MM.1S (cell line): ENCODE measurements around the gene PRPSAP2.
"Not testable (repeated sequence)": the region's sequence is repeated elsewhere in the genome, so short reads cannot be mapped to it uniquely, and the experiment has no call there.

ENCODE experiments used
- DNase-seq: peaks from one replicate; pipeline ENCODE4 v3.0.0-alpha.2; 2015
- H2AFZ ChIP-seq: fragments of 300-600 bp; sonication (generic); 2 replicates; pipeline ENCODE4 v1.6.0; 2016; ENCODE audit warnings: antibody characterized with exemption, low read length
- H3F3A ChIP-seq: fragments of 300-600 bp; sonication (generic); 2 replicates; pipeline ENCODE4 v1.6.1; 2016; ENCODE audit warnings: mild to moderate bottlenecking, antibody characterized with exemption, low read length, moderate library complexity, mixed read lengths; ENCODE audit not compliant: insufficient read depth
- H3K27ac ChIP-seq: fragments of 300-600 bp; sonication (generic); 2 replicates; pipeline ENCODE4 v1.5.1; 2016; ENCODE audit warnings: mild to moderate bottlenecking, low read length
- H3K27me3 ChIP-seq: fragments of 300-600 bp; sonication (generic); replicated peaks from 2 replicates; pipeline ENCODE4 v1.6.0; 2016; ENCODE audit warnings: low read length; ENCODE audit not compliant: insufficient read depth
- H3K36me3 ChIP-seq: fragments of 300-600 bp; sonication (generic); replicated peaks from 2 replicates; pipeline ENCODE4 v1.6.1; 2016; ENCODE audit warnings: mild to moderate bottlenecking, low read length, mixed read lengths; ENCODE audit not compliant: insufficient read depth
- H3K4me1 ChIP-seq: fragments of 300-600 bp; sonication (generic); 2 replicates; pipeline ENCODE4 v1.6.1; 2016; ENCODE audit warnings: low read length, mixed read lengths
- H3K4me2 ChIP-seq: fragments of 300-600 bp; sonication (generic); 2 replicates; pipeline ENCODE4 v1.6.0; 2016; ENCODE audit warnings: low read depth, low read length
- H3K4me3 ChIP-seq: fragments of 300-600 bp; sonication (generic); 2 replicates; pipeline ENCODE4 v1.5.1; 2016; ENCODE audit warnings: low read length, mixed read lengths
- H3K79me2 ChIP-seq: fragments of 300-600 bp; sonication (generic); 2 replicates; pipeline ENCODE4 v1.6.1; 2016; ENCODE audit warnings: mixed run types, low read length, mixed read lengths
- H3K9ac ChIP-seq: fragments of 300-600 bp; sonication (generic); 2 replicates; pipeline ENCODE4 v1.6.1; 2016; ENCODE audit warnings: low read length, mixed read lengths
- H3K9me2 ChIP-seq: fragments of 300-600 bp; sonication (generic); replicated peaks from 2 replicates; pipeline ENCODE4 v1.6.1; 2016; ENCODE audit warnings: mild to moderate bottlenecking, low read length, mixed read lengths; ENCODE audit not compliant: insufficient read depth
- H3K9me3 ChIP-seq: fragments of 300-600 bp; sonication (generic); replicated peaks from 2 replicates; pipeline ENCODE4 v1.6.1; 2016; ENCODE audit warnings: mild to moderate bottlenecking, low read length, mixed read lengths; ENCODE audit not compliant: insufficient read depth
- H4K20me1 ChIP-seq: fragments of 300-600 bp; sonication (generic); 2 replicates; pipeline ENCODE4 v1.6.1; 2016; ENCODE audit warnings: mild to moderate bottlenecking, low read length, moderate library complexity, mixed read lengths; ENCODE audit not compliant: insufficient read depth
- EZH2 ChIP-seq: fragments of 300-600 bp; sonication (generic); optimal IDR thresholded peaks from 2 replicates; pipeline ENCODE3; 2017; ENCODE audit warnings: low read depth, mild to moderate bottlenecking, antibody characterized with exemption, low read length, mixed read lengths
- EZH2phosphoT487 ChIP-seq: fragments of 300-600 bp; sonication (generic); IDR thresholded peaks from 2 replicates; pipeline ENCODE4 v1.6.1; 2018; ENCODE audit warnings: antibody characterized with exemption, low read length
- TF ChIP-seq, protein P1 (sequence below): fragments of 300-600 bp; sonication (generic); IDR thresholded peaks from 2 replicates; pipeline ENCODE4 v1.5.1; 2016; ENCODE audit warnings: antibody characterized with exemption, low read length, mixed read lengths

Gene PRPSAP2

DNA sequence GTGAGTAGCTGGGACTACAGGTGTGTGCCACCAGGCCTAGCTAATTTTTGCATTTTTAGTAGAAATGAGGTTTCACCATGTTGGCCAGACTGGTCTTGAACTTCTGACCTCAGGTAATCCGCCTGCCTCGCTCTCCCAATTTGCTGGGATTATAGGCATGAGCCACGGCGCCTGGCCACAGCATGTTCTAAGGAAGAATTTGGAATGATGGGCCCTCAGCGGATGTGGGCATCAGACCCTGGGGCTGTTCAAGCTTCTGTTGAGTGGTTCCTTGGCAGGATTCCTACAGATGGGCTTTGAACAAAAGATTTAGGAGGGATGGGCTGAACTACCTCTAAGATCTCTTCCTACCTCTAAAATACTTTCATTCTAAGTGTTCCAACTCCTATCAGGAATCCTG, 4.1 kb downstream of the PRPSAP2 start:
- H3K27me3 ChIP-seq: no peaks in the 10 kb centered on the region
- no peak overlapping the region for H3K4me3 ChIP-seq
- H4K20me1 ChIP-seq: no peaks in the 10 kb centered on the region
- no peaks in the 10 kb centered on the region for H3K9me2 ChIP-seq
- no peaks in the 10 kb centered on the region for H3F3A ChIP-seq
- H3K9ac ChIP-seq: no peak overlapping the region
- no peak overlapping the region for H2AFZ ChIP-seq
- TF ChIP-seq, protein P1, sequence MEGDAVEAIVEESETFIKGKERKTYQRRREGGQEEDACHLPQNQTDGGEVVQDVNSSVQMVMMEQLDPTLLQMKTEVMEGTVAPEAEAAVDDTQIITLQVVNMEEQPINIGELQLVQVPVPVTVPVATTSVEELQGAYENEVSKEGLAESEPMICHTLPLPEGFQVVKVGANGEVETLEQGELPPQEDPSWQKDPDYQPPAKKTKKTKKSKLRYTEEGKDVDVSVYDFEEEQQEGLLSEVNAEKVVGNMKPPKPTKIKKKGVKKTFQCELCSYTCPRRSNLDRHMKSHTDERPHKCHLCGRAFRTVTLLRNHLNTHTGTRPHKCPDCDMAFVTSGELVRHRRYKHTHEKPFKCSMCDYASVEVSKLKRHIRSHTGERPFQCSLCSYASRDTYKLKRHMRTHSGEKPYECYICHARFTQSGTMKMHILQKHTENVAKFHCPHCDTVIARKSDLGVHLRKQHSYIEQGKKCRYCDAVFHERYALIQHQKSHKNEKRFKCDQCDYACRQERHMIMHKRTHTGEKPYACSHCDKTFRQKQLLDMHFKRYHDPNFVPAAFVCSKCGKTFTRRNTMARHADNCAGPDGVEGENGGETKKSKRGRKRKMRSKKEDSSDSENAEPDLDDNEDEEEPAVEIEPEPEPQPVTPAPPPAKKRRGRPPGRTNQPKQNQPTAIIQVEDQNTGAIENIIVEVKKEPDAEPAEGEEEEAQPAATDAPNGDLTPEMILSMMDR: no peak
- TF ChIP-seq EZH2: no peak
- no peak for TF ChIP-seq EZH2phosphoT487
- no peaks in the 10 kb centered on the region for H3K9me3 ChIP-seq
- H3K79me2 ChIP-seq: peaks cover 30% of the 10 kb centered on the region
- DNase-seq: no peak
- H3K4me2 ChIP-seq: no peak overlapping the region
- no peak overlapping the region for H3K27ac ChIP-seq
- peaks cover 10% of the 10 kb centered on the region; the same call in 1 of the 2 replicates for H3K4me1 ChIP-seq
- H3K36me3 ChIP-seq: no peaks in the 10 kb centered on the region

DNA sequence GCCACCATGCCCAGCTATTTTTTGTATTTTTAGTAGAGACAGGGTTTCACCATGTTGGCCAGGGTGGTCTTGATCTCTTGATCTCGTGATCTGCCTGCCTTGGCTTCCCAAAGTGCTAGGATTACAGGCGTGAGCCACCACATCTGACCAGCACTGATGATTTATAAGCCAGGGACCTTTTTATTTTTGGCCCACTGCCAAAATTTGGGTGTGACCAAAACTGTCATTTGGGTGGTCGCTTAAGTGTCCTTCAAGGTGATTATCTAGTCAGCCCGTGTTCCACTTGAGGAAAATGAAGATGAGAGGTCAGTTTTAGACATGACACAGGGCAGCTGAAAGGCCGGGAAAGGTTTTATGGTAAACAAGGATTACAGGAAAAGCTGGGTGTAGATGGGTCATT, 7.1 kb downstream of the PRPSAP2 start:
- not testable (repeated sequence) for H2AFZ ChIP-seq, H3K4me1 ChIP-seq, DNase-seq, H3K36me3 ChIP-seq, H3K27me3 ChIP-seq, H3K9ac ChIP-seq, H3K4me2 ChIP-seq, H3K9me3 ChIP-seq, H3K9me2 ChIP-seq, H4K20me1 ChIP-seq, H3F3A ChIP-seq, H3K4me3 ChIP-seq, H3K27ac ChIP-seq
- H3K79me2 ChIP-seq: peaks cover 16% of the 10 kb centered on the region

- Histone ChIP-seq H3K27ac (no peak overlapping the region), H3K36me3 (no peaks in the 10 kb centered on the region), H3K9me2 (no peaks in the 10 kb centered on the region), H3K4me2 (no peak overlapping the region), H3K9me3 (no peaks in the 10 kb centered on the region), H3F3A (no peaks in the 10 kb centered on the region), H4K20me1 (no peaks in the 10 kb centered on the region), H3K9ac (no peak overlapping the region), H2AFZ (no peak overlapping the region), H3K79me2 (peaks cover 6% of the 10 kb centered on the region), H3K27me3 (no peaks in the 10 kb centered on the region), H3K4me3 (no peak overlapping the region), H3K4me1 (no peaks in the 10 kb centered on the region)
- DNase-seq: no peak
- TF ChIP-seq EZH2 (no peak), EZH2phosphoT487 (no peak)
- TF ChIP-seq, protein P1: no peak
Measured at GRCh38 chr17:18866866-18867813, 9.2 kb downstream of the PRPSAP2 start.

DNA sequence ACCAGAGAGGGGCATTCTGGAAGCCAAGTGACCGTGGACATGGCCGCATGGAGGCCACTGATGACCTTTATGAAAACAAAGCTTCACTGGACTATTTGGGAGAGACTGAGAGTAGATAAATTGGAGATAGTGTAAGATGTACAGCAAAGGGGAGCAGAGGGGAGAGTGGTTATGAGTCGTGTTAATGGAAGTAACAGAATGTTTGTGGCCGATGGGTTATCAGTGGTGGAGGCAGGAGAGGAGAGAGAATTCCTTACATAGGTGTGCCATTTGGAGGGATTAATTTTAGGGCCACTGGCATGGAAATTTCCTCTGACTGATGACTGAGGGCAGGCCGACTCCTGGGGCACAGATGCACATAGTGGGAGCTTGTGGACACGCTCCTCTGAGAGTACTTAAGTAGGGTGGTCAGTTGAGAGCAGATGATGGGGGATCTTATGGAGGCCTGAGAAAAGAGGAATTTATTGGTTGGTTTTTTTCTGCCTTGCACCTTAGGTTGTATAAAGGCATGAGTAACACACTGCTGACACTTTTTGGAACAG, 19.2 kb downstream of the PRPSAP2 start:
- Histone ChIP-seq H3K27me3 (no peaks in the 10 kb centered on the region), H3K36me3 (peaks cover 4% of the 10 kb centered on the region; the same call in 1 of the 2 replicates), H3F3A (no peaks in the 10 kb centered on the region), H2AFZ (no peak overlapping the region), H3K27ac (no peak overlapping the region), H3K9me2 (no peaks in the 10 kb centered on the region), H4K20me1 (no peaks in the 10 kb centered on the region), H3K4me2 (no peak overlapping the region), H3K79me2 (no peaks in the 10 kb centered on the region), H3K9me3 (no peaks in the 10 kb centered on the region), H3K9ac (no peak overlapping the region), H3K4me1 (no peaks in the 10 kb centered on the region), H3K4me3 (no peak overlapping the region)
- no peak for DNase-seq
- TF ChIP-seq EZH2: no peak
- TF ChIP-seq, protein P1: no peak
- TF ChIP-seq EZH2phosphoT487: no peak
